Stimulated activated naive CD8-positive, alpha-beta T cell treated with anti-CD3 and anti-CD28 coated beads, Interleukin-15, Interleukin-2, amounts not matched to agents 100 U/mL and 50 U/mL, for 24 hours (primary cell): ENCODE results near the gene FHIT.

Experiments used
- ATAC-seq: fragments of 150-1000 bp; cut with Tn5 transposase; one replicate; pipeline ENCODE4 v1.10.0; 2021
- DNase-seq: peaks from one replicate; pipeline ENCODE4 v3.0.0; 2021

Gene FHIT

GRCh38 chr3:59877263-59878037 lies 1373.8 kb downstream of the FHIT start:
- no peak for ATAC-seq

GRCh38 chr3:59876533-59877062 lies 1374.7 kb downstream of the FHIT start:
- no peak for ATAC-seq
- no peak for DNase-seq

More at GRCh38 chr3:59877263-59878037, 1373.8 kb downstream of the FHIT start:
- no peak for DNase-seq

GRCh38 chr3:59873576-59874230 lies 1377.5 kb downstream of the FHIT start:
- ATAC-seq: no peak
- DNase-seq: no peak

GRCh38 chr3:59872128-59872527 lies 1379.1 kb downstream of the FHIT start:
- DNase-seq (no peak), ATAC-seq (no peak)

- DNase-seq: no peak
- peak; percentile 61 for ATAC-seq
These were observed 1383.9 kb downstream of the FHIT start for GRCh38 chr3:59867185-59868002.

- DNase-seq (no peak), ATAC-seq (no peak)
These were observed 1385.2 kb downstream of the FHIT start for GRCh38 chr3:59866076-59866475.

GRCh38 chr3:59865351-59865750 lies 1385.9 kb downstream of the FHIT start:
- DNase-seq: no peak
- ATAC-seq: no peak

GRCh38 chr3:59862686-59863085 lies 1388.6 kb downstream of the FHIT start:
- no peak for ATAC-seq
- DNase-seq: no peak

- ATAC-seq (peak; percentile 88), DNase-seq (peak; percentile 81)
These were observed 1393.5 kb downstream of the FHIT start for GRCh38 chr3:59857589-59858346.

- DNase-seq: no peak
- no peak for ATAC-seq
These were observed 1394.3 kb downstream of the FHIT start for GRCh38 chr3:59856934-59857460.

- DNase-seq (no peak), ATAC-seq (no peak)
These were observed 1397.1 kb downstream of the FHIT start for GRCh38 chr3:59854061-59854709.

GRCh38 chr3:59850417-59850816 lies 1400.8 kb downstream of the FHIT start:
- no peak for DNase-seq
- no peak for ATAC-seq

- ATAC-seq: no peak
These were observed 1405.9 kb downstream of the FHIT start for GRCh38 chr3:59845386-59845785.

GRCh38 chr3:59843821-59844220 lies 1407.4 kb downstream of the FHIT start:
- no peak for DNase-seq
- ATAC-seq: no peak

More at GRCh38 chr3:59845386-59845785, 1405.9 kb downstream of the FHIT start:
- no peak for DNase-seq

- DNase-seq (peak; percentile 18), ATAC-seq (peak; percentile 98)
These were observed 1411.3 kb downstream of the FHIT start for GRCh38 chr3:59839810-59840515.

- DNase-seq (no peak), ATAC-seq (no peak)
These were observed 1412.0 kb downstream of the FHIT start for GRCh38 chr3:59839283-59839682.

- ATAC-seq (no peak), DNase-seq (no peak)
These were observed 1414.7 kb downstream of the FHIT start for GRCh38 chr3:59836531-59836930.

GRCh38 chr3:59832702-59833101 lies 1418.5 kb downstream of the FHIT start:
- no peak for DNase-seq
- ATAC-seq: no peak

GRCh38 chr3:59832241-59832640 lies 1419.0 kb downstream of the FHIT start:
- ATAC-seq: no peak

GRCh38 chr3:59831394-59831793 lies 1419.9 kb downstream of the FHIT start:
- DNase-seq: no peak
- no peak for ATAC-seq

More at GRCh38 chr3:59832241-59832640, 1419.0 kb downstream of the FHIT start:
- no peak for DNase-seq
